HEK293 (cell line): ENCODE data around the gene FHL2.

ENCODE experiments used
- CTCF ChIA-PET: fragments of 350-600 bp; formaldehyde crosslinking; extraction: SDS; loops from one replicate; lab custom pipeline; 2021; ENCODE audit warnings: antibody characterized with exemption; lab: Yijun Ruan, JAX
- POLR2A ChIA-PET: fragments of 300-600 bp; formaldehyde crosslinking; extraction: SDS; loops from one replicate; lab custom pipeline; 2020; ENCODE audit warnings: antibody characterized with exemption, inconsistent platforms; lab: Yijun Ruan, JAX
- H3K27ac ChIP-seq: fragments of 200-500 bp; sonication (Bioruptor generic); 2 replicates; pipeline ENCODE4 v1.5.1; 2014; ENCODE audit warnings: low read depth, low read length, control low read depth, inconsistent platforms; ENCODE audit errors: extremely low read depth
- H3K36me3 ChIP-seq, 2 experiments: fragments of 200-500 bp in 1 of 2; sonication (Bioruptor generic) in 1 of 2; 1 replicate in 1 of 2; 2 replicates in 1 of 2; pipeline ENCODE4 v1.5.1; 2014 to 2017; ENCODE audit warnings: inconsistent platforms in 2 of 2, low read length in 2 of 2; ENCODE audit not compliant: control insufficient read depth in 2 of 2, insufficient read depth in 1 of 2
- H3K4me1 ChIP-seq: fragments of 200-500 bp; sonication (Bioruptor generic); 2 replicates; pipeline ENCODE4 v1.5.1; 2014; ENCODE audit warnings: mild to moderate bottlenecking, low read length, inconsistent platforms; ENCODE audit not compliant: control insufficient read depth, insufficient read depth
- H3K4me3 ChIP-seq: 2 replicates; pipeline ENCODE4 v1.5.1; 2011; ENCODE audit warnings: low read depth, mild to moderate bottlenecking, control low read depth, low read length, moderate library complexity
- H3K9me3 ChIP-seq: fragments of 200-500 bp; sonication (Bioruptor generic); 2 replicates; pipeline ENCODE4 v1.5.1; 2014; ENCODE audit warnings: low read depth, low read length, inconsistent platforms; ENCODE audit not compliant: control insufficient read depth, insufficient read depth
- RBAK ChIP-seq: fragments of 450-650 bp; formaldehyde crosslinking; IDR thresholded peaks from 2 replicates; pipeline ENCODE4 v1.5.1; 2016; ENCODE audit warnings: missing biosample characterization, missing genetic modification characterization
- SETDB1 ChIP-seq: IDR thresholded peaks from one replicate; pipeline ENCODE4 v1.6.1; 2017; ENCODE audit warnings: mild to moderate bottlenecking, low read length, moderate library complexity, mixed read lengths; ENCODE audit not compliant: insufficient read length
- ZBTB7A ChIP-seq: fragments of 450-650 bp; formaldehyde crosslinking; IDR thresholded peaks from 2 replicates; pipeline ENCODE4 v1.5.1; 2016; ENCODE audit warnings: low read depth, missing biosample characterization, missing genetic modification characterization
- ZEB2 ChIP-seq: fragments of 450-650 bp; formaldehyde crosslinking; IDR thresholded peaks from 2 replicates; pipeline ENCODE4 v1.5.1; 2016; ENCODE audit warnings: missing biosample characterization, missing genetic modification characterization
- ZNF214 ChIP-seq: fragments of 450-650 bp; formaldehyde crosslinking; IDR thresholded peaks from 2 replicates; pipeline ENCODE4 v1.5.1; 2017; ENCODE audit warnings: missing biosample characterization, mild to moderate bottlenecking, missing genetic modification characterization, borderline replicate concordance
- ZNF555 ChIP-seq: fragments of 450-650 bp; formaldehyde crosslinking; conservative IDR thresholded peaks from 2 replicates; pipeline ENCODE4 v1.5.1; 2017; ENCODE audit warnings: missing biosample characterization, mild to moderate bottlenecking, missing genetic modification characterization, inconsistent platforms
- TF ChIP-seq, protein P1 (sequence below): fragments of 450-650 bp; formaldehyde crosslinking; IDR thresholded peaks from 2 replicates; pipeline ENCODE4 v1.5.1; 2016; ENCODE audit warnings: missing biosample characterization, missing genetic modification characterization
- TF ChIP-seq, protein P2 (sequence below): sonication (generic); formaldehyde crosslinking; IDR thresholded peaks from 2 replicates; pipeline ENCODE4 v1.8.1; 2022; ENCODE audit warnings: mild to moderate bottlenecking, moderate library complexity, missing genetic modification reagents
- TF ChIP-seq, protein P3 (sequence below): fragments of 450-650 bp; formaldehyde crosslinking; IDR thresholded peaks from 2 replicates; pipeline ENCODE4 v1.5.1; 2017; ENCODE audit warnings: missing biosample characterization, missing genetic modification characterization
- TF ChIP-seq, protein P4 (sequence below): fragments of 450-650 bp; formaldehyde crosslinking; conservative IDR thresholded peaks from 2 replicates; pipeline ENCODE4 v1.5.1; 2016; ENCODE audit warnings: low read depth, missing biosample characterization, missing genetic modification characterization
- TF ChIP-seq, protein P5 (sequence below): fragments of 450-650 bp; formaldehyde crosslinking; IDR thresholded peaks from 2 replicates; pipeline ENCODE4 v1.5.1; 2017; ENCODE audit warnings: missing biosample characterization, mild to moderate bottlenecking, missing genetic modification characterization, moderate library complexity

The FHL2 gene

DNA sequence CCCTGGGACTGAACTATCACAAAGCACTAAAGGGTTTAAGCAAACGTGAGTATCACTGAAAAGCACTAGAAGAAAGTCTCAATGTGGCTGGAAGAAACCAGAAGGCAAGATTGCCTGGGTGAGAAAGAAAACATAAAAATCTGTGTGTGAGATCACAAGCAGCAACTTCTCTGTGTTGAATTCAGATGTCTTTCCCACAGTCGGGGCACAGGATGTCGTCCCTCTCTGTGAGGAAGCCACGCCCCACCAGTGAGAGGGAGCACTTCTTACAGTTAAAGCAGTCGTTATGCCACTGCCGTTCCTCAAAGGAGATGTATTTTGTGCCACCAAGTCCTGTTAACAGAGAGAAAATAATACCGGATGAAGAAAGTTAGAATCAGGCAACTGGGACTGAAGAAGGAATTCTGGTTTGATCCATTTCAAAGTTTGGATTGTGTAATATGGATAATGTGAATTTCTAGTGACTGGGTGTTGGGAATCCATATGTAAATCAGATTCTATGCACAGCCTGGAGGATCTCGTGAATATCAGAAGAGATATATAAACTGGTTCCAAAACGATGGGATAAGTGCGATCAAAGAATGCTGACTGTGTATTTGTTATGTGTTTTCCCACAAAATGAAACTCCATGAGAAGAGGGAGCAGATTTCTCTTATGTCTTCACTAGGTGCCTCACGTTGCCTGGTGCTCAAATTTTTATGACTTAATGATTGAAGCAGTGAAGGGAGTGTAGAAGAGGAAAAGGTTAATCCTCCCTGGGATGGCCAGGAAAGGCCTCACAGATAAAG, 37.6 kb downstream of the FHL2 start (continued):
- TF ChIP-seq, protein P1, sequence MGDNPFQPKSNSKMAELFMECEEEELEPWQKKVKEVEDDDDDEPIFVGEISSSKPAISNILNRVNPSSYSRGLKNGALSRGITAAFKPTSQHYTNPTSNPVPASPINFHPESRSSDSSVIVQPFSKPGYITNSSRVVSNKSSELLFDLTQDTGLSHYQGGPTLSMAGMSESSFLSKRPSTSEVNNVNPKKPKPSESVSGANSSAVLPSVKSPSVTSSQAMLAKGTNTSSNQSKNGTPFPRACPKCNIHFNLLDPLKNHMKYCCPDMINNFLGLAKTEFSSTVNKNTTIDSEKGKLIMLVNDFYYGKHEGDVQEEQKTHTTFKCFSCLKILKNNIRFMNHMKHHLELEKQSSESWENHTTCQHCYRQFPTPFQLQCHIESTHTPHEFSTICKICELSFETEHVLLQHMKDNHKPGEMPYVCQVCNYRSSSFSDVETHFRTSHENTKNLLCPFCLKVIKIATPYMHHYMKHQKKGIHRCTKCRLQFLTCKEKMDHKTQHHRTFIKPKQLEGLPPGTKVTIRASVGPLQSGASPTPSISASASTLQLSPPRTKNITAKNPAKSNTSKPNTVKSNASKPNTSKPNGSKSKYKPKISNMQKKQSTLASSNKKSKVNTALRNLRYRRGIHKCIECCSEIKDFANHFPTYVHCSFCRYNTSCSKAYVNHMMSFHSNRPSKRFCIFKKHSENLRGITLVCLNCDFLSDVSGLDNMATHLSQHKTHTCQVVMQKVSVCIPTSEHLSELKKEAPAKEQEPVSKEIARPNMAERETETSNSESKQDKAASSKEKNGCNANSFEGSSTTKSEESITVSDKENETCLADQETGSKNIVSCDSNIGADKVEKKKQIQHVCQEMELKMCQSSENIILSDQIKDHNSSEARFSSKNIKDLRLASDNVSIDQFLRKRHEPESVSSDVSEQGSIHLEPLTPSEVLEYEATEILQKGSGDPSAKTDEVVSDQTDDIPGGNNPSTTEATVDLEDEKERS, result no peak
- TF ChIP-seq, protein P2, sequence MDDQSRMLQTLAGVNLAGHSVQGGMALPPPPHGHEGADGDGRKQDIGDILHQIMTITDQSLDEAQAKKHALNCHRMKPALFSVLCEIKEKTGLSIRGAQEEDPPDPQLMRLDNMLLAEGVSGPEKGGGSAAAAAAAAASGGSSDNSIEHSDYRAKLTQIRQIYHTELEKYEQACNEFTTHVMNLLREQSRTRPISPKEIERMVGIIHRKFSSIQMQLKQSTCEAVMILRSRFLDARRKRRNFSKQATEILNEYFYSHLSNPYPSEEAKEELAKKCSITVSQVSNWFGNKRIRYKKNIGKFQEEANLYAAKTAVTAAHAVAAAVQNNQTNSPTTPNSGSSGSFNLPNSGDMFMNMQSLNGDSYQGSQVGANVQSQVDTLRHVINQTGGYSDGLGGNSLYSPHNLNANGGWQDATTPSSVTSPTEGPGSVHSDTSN, result no peak

DNA sequence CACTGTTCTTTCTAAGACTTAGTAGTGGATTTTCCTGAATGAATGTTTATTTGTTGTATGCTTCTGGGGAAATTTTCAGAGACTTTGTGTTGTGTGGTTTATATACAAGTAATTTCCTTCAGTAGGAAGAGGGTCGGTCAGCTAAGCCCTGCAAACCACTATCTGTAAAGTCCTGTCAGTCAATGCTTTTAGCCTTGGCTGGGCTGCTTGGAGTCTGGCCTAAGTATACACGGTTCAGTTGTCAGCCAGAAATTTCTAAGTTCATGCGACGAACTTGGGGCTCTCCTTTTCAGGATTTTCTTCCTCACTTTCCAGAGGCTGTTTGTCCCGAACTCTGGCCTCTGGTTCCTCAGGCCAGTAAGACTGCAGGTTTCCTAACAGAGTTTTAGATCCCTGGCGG, 40.3 kb downstream of the FHL2 start:
- H3K4me3 ChIP-seq, result no peak overlapping the region
- TF ChIP-seq ZNF555 (no peak), RBAK (tag by site-specific recombination) (no peak)
- TF ChIP-seq, protein P3, sequence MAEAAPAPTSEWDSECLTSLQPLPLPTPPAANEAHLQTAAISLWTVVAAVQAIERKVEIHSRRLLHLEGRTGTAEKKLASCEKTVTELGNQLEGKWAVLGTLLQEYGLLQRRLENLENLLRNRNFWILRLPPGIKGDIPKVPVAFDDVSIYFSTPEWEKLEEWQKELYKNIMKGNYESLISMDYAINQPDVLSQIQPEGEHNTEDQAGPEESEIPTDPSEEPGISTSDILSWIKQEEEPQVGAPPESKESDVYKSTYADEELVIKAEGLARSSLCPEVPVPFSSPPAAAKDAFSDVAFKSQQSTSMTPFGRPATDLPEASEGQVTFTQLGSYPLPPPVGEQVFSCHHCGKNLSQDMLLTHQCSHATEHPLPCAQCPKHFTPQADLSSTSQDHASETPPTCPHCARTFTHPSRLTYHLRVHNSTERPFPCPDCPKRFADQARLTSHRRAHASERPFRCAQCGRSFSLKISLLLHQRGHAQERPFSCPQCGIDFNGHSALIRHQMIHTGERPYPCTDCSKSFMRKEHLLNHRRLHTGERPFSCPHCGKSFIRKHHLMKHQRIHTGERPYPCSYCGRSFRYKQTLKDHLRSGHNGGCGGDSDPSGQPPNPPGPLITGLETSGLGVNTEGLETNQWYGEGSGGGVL (tag by site-specific recombination), result no peak
- TF ChIP-seq, protein P4, sequence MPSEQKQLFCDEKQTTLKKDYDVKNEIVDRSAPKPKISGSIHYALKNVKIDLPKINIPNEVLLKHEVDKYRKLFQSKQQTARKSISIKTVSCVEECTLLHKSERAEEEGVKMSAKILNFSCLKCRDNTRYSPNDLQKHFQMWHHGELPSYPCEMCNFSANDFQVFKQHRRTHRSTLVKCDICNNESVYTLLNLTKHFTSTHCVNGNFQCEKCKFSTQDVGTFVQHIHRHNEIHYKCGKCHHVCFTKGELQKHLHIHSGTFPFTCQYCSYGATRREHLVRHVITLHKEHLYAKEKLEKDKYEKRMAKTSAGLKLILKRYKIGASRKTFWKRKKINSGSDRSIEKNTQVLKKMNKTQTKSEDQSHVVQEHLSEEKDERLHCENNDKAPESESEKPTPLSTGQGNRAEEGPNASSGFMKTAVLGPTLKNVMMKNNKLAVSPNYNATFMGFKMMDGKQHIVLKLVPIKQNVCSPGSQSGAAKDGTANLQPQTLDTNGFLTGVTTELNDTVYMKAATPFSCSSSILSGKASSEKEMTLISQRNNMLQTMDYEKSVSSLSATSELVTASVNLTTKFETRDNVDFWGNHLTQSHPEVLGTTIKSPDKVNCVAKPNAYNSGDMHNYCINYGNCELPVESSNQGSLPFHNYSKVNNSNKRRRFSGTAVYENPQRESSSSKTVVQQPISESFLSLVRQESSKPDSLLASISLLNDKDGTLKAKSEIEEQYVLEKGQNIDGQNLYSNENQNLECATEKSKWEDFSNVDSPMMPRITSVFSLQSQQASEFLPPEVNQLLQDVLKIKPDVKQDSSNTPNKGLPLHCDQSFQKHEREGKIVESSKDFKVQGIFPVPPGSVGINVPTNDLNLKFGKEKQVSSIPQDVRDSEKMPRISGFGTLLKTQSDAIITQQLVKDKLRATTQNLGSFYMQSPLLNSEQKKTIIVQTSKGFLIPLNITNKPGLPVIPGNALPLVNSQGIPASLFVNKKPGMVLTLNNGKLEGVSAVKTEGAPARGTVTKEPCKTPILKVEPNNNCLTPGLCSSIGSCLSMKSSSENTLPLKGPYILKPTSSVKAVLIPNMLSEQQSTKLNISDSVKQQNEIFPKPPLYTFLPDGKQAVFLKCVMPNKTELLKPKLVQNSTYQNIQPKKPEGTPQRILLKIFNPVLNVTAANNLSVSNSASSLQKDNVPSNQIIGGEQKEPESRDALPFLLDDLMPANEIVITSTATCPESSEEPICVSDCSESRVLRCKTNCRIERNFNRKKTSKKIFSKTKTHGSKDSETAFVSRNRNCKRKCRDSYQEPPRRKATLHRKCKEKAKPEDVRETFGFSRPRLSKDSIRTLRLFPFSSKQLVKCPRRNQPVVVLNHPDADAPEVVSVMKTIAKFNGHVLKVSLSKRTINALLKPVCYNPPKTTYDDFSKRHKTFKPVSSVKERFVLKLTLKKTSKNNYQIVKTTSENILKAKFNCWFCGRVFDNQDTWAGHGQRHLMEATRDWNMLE (tag by site-specific recombination), result no peak
- H3K4me1 ChIP-seq, result no peaks in the 10 kb centered on the region
- H3K27ac ChIP-seq, result no peak overlapping the region
- CTCF ChIA-PET, result interaction anchor here (0.8 kb wide), 1 partner anchor 14 kb away, joined by 3 read pairs; no protein-coding TSS in a partner anchor
- peaks cover 17 to 76% of the 10 kb centered on the region in 2 experiments for H3K36me3 ChIP-seq
- POLR2A ChIA-PET, result no interaction called here
- no peaks in the 10 kb centered on the region for H3K9me3 ChIP-seq

DNA sequence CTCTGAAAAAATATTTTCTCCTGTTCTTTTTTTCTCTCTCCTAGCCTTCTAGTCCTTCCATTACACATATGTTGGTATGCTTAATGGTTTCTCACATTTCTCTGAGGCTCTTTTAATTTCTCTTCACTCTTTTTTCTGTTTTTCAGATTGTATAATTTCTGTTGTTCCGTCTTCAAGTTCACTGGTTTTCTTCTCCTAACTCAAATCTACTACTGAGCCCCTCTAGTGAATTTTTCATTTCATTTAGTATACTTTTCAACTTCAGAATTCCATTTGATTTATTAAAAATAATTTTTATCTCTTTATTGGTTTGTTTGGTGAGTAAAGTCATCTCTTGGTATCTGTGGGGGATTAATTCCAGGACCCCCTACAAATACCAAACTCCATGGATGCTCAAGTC, 41.7 kb downstream of the FHL2 start:
- CTCF ChIA-PET, result interaction anchor here (1.3 kb wide), 1 partner anchor 41 kb away, joined by 3 read pairs; no protein-coding TSS in a partner anchor
- Histone ChIP-seq H3K27ac (no peak overlapping the region), H3K36me3 (peaks cover 26 to 70% of the 10 kb centered on the region in 2 experiments), H3K4me1 (no peaks in the 10 kb centered on the region), H3K9me3 (no peaks in the 10 kb centered on the region), H3K4me3 (no peak overlapping the region)
- TF ChIP-seq ZBTB7A (tag by site-specific recombination) (no peak), ZEB2 (tag by site-specific recombination) (no peak), ZNF214 (tag by site-specific recombination) (no peak), SETDB1 (peak; percentile 31)
- TF ChIP-seq, protein P5, sequence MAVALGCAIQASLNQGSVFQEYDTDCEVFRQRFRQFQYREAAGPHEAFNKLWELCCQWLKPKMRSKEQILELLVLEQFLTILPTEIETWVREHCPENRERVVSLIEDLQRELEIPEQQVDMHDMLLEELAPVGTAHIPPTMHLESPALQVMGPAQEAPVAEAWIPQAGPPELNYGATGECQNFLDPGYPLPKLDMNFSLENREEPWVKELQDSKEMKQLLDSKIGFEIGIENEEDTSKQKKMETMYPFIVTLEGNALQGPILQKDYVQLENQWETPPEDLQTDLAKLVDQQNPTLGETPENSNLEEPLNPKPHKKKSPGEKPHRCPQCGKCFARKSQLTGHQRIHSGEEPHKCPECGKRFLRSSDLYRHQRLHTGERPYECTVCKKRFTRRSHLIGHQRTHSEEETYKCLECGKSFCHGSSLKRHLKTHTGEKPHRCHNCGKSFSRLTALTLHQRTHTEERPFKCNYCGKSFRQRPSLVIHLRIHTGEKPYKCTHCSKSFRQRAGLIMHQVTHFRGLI (tag by site-specific recombination), result no peak
- POLR2A ChIA-PET, result no interaction called here
